HepG2 (cell line): ENCODE results near the gene MAPK14. TPM values are rescaled to one million over a fixed set of nuclear protein-coding genes. Genes with fewer than 3 reads are reported as not detected.

Experiments
- AHDC1 ChIP-seq: sonication (generic); formaldehyde crosslinking; IDR thresholded peaks from 2 replicates; pipeline ENCODE4 v1.5.1; 2020; ENCODE audit warnings: mild to moderate bottlenecking, missing genetic modification reagents, borderline replicate concordance
- ATF4 ChIP-seq, 2 experiments: fragments of 450-650 bp in 1 of 2; sonication (generic) in 1 of 2; formaldehyde crosslinking; IDR thresholded peaks; 2 replicates each; pipeline versions ENCODE4 v1.5.0 to v1.8.0; 2020 to 2022; ENCODE audit warnings: mild to moderate bottlenecking in 1 of 2, missing genetic modification reagents in 1 of 2
- BCL6 ChIP-seq: IDR thresholded peaks from 2 replicates; pipeline ENCODE4 v1.6.1; 2016; ENCODE audit warnings: missing genetic modification reagents, missing compliant biosample characterization
- DMAP1 ChIP-seq: IDR thresholded peaks from 2 replicates; pipeline ENCODE4 v1.6.1; 2016
- FLYWCH1 ChIP-seq: sonication (generic); formaldehyde crosslinking; IDR thresholded peaks from 2 replicates; pipeline ENCODE4 v1.8.1; 2023; ENCODE audit warnings: mild to moderate bottlenecking, missing genetic modification reagents
- GPBP1L1 ChIP-seq: sonication (generic); formaldehyde crosslinking; IDR thresholded peaks from 2 replicates; pipeline ENCODE4 v1.5.0; 2020; ENCODE audit warnings: mild to moderate bottlenecking, missing genetic modification reagents
- IKZF1 ChIP-seq: fragments of 450-650 bp; IDR thresholded peaks from 2 replicates; pipeline ENCODE4 v1.7.1; 2016
- JUND ChIP-seq: sonication (generic); formaldehyde crosslinking; IDR thresholded peaks from 2 replicates; pipeline ENCODE4 v1.8.0; 2022; ENCODE audit warnings: mild to moderate bottlenecking, missing genetic modification reagents
- MTF2 ChIP-seq: sonication (generic); formaldehyde crosslinking; IDR thresholded peaks from 2 replicates; pipeline ENCODE4 v1.5.0; 2020; ENCODE audit warnings: missing genetic modification reagents, borderline replicate concordance
- NFIB ChIP-seq: sonication (generic); formaldehyde crosslinking; IDR thresholded peaks from 2 replicates; pipeline ENCODE4 v1.9.0; 2021; ENCODE audit warnings: missing genetic modification reagents, mild to moderate bottlenecking, borderline replicate concordance
- PLRG1 ChIP-seq: fragments of 450-650 bp; conservative IDR thresholded peaks from 2 replicates; pipeline ENCODE4 v1.6.1; 2016
- RXRA ChIP-seq: sonication (generic); formaldehyde crosslinking; IDR thresholded peaks from 2 replicates; pipeline ENCODE4 v1.5.1; 2020; ENCODE audit warnings: missing genetic modification reagents
- SP1 ChIP-seq, 2 experiments: fragments of 450-650 bp in 1 of 2; sonication (generic) in 1 of 2; formaldehyde crosslinking in 1 of 2; IDR thresholded peaks; 2 replicates each; pipeline versions ENCODE4 v1.4.0 to v1.6.1; 2016 to 2020; ENCODE audit warnings: missing genetic modification reagents in 1 of 2
- TFDP2 ChIP-seq: sonication (generic); formaldehyde crosslinking; IDR thresholded peaks from 2 replicates; pipeline ENCODE4 v1.4.0; 2020; ENCODE audit warnings: missing genetic modification reagents
- ZBTB42 ChIP-seq: sonication (generic); formaldehyde crosslinking; IDR thresholded peaks from 2 replicates; pipeline ENCODE4 v1.5.0; 2020; ENCODE audit warnings: mild to moderate bottlenecking, missing genetic modification reagents
- ZEB1 ChIP-seq: IDR thresholded peaks from 2 replicates; pipeline ENCODE4 v1.6.1; 2012; ENCODE audit warnings: mild to moderate bottlenecking, low read depth, inconsistent platforms; ENCODE audit not compliant: insufficient replicate concordance
- ZNF704 ChIP-seq: sonication (generic); formaldehyde crosslinking; IDR thresholded peaks from 2 replicates; pipeline ENCODE4 v1.8.1; 2023; ENCODE audit warnings: mild to moderate bottlenecking, inconsistent platforms, moderate library complexity, missing genetic modification reagents, borderline replicate concordance
- ZNF816 ChIP-seq: sonication (generic); formaldehyde crosslinking; IDR thresholded peaks from 2 replicates; pipeline ENCODE4 v1.8.0; 2022; ENCODE audit warnings: missing genetic modification reagents, mild to moderate bottlenecking, borderline replicate concordance
- polyA plus RNA-seq, 8 experiments: library from polyadenylated mRNA; depleted of rRNA in 3 of 8; stranded (reverse) in 7 of 8; unstranded in 1 of 8; fragments of >200 nt; fragmentation: Illumina TruSeq in 4 of 8; extraction: Trizol in 4 of 8; gene quantifications; 2 replicates each; pipeline versions ENCODE4 v1.2.1 to v1.2.3, GENCODE V29; 2011 to 2016; ENCODE audit warnings: low read depth in 4 of 8, missing spikeins in 1 of 8, mixed read lengths in 1 of 8; ENCODE audit not compliant: insufficient read depth in 1 of 8
- total RNA-seq, 5 experiments: library from RNA; depleted of rRNA; stranded (reverse); fragments of >200 nt; fragmentation: Illumina TruSeq; extraction: Trizol; gene quantifications; 2 replicates each; pipeline ENCODE4 v1.2.3, GENCODE V29; 2016; ENCODE audit warnings: low read depth in 1 of 5

The MAPK14 gene
- total and polyA plus RNA-seq, 2 of the 13 experiments (the other 11 are each of a cell fraction or from before 2014, with no cell fraction given) = 66.3 to 67.3 TPM

- TF ChIP-seq AHDC1 (0 out of 2 replicates have a peak, but pooled peaks have one; percentile 62), GPBP1L1 (CRISPR knock-in tag) (no peak), ZNF704 (CRISPR knock-in tag) (peak; percentile 55; the same call in 1 of the 2 replicates), ATF4 (CRISPR knock-in tag; IDR thresholded peaks at IDR 0.05) (no peak), BCL6 (CRISPR knock-in tag) (peak; percentile 60), PLRG1 (no peak), SP1 (IDR thresholded peaks at IDR 0.05) (no peak), SP1 (CRISPR knock-in tag; IDR thresholded peaks at IDR 0.05) (no peak; the same call in 1 of the 2 replicates), TFDP2 (peak; percentile 5; the same call in 1 of the 2 replicates), ZEB1 (no peak), JUND (CRISPR knock-in tag) (no peak), DMAP1 (CRISPR knock-in tag) (peak; percentile 59; the same call in 1 of the 2 replicates), NFIB (CRISPR knock-in tag) (no peak), RXRA (no peak; the same call in 1 of the 2 replicates), FLYWCH1 (CRISPR knock-in tag) (0 out of 2 replicates have a peak, but pooled peaks have one; percentile 71), MTF2 (CRISPR knock-in tag) (no peak; the same call in 1 of the 2 replicates), ZBTB42 (CRISPR knock-in tag) (peak; percentile 65; the same call in 1 of the 2 replicates), ZNF816 (peak; percentile 98), IKZF1 (no peak)
Observed at GRCh38 chr6:36130667-36131510, 103.3 kb downstream of the MAPK14 start (continued).
